Stimulated activated CD4-positive, alpha-beta T cell treated with anti-CD3 and anti-CD28 coated beads, Interleukin-15, amount 100 ng/mL, for 24 hours (primary cell): ENCODE results near the gene ERBB4.

Experiments
- DNase-seq: peaks from one replicate; pipeline ENCODE4 v3.0.0-alpha.2; 2020

The ERBB4 gene

GRCh38 chr2:212359425-212360067 is 179.1 kb downstream of the ERBB4 start:
- DNase-seq: no peak

- no peak for DNase-seq
These were observed 181.0 kb downstream of the ERBB4 start for GRCh38 chr2:212357606-212358005.

GRCh38 chr2:212354382-212354781 is 184.2 kb downstream of the ERBB4 start:
- DNase-seq: no peak

GRCh38 chr2:212348501-212348900 is 190.1 kb downstream of the ERBB4 start:
- no peak for DNase-seq

- DNase-seq: no peak
These were observed 191.7 kb downstream of the ERBB4 start for GRCh38 chr2:212346865-212347264.

GRCh38 chr2:212345966-212346365 is 192.6 kb downstream of the ERBB4 start:
- DNase-seq: no peak

GRCh38 chr2:212344131-212344530 is 194.5 kb downstream of the ERBB4 start:
- no peak for DNase-seq

- DNase-seq: no peak
These were observed 195.4 kb downstream of the ERBB4 start for GRCh38 chr2:212343167-212343566.

- DNase-seq: no peak
These were observed 200.9 kb downstream of the ERBB4 start for GRCh38 chr2:212337486-212338343.

- DNase-seq: no peak
These were observed 201.6 kb downstream of the ERBB4 start for GRCh38 chr2:212337036-212337435.

- no peak for DNase-seq
These were observed 208.3 kb downstream of the ERBB4 start for GRCh38 chr2:212330263-212330662.

- no peak for DNase-seq
These were observed 209.7 kb downstream of the ERBB4 start for GRCh38 chr2:212328712-212329496.

- DNase-seq: no peak
These were observed 210.5 kb downstream of the ERBB4 start for GRCh38 chr2:212328136-212328535.

- DNase-seq: no peak
These were observed 211.3 kb downstream of the ERBB4 start for GRCh38 chr2:212327171-212327809.

GRCh38 chr2:212318636-212319035 is 220.0 kb downstream of the ERBB4 start:
- DNase-seq: no peak

GRCh38 chr2:212314680-212315079 is 223.9 kb downstream of the ERBB4 start:
- no peak for DNase-seq

- no peak for DNase-seq
These were observed 226.7 kb downstream of the ERBB4 start for GRCh38 chr2:212311807-212312404.

- DNase-seq: no peak
These were observed 238.7 kb downstream of the ERBB4 start for GRCh38 chr2:212299943-212300342.

GRCh38 chr2:212299333-212299732 is 239.3 kb downstream of the ERBB4 start:
- DNase-seq: no peak

- no peak for DNase-seq
These were observed 243.0 kb downstream of the ERBB4 start for GRCh38 chr2:212295571-212295970.

GRCh38 chr2:212294816-212295215 is 243.8 kb downstream of the ERBB4 start:
- no peak for DNase-seq

- DNase-seq: no peak
These were observed 249.3 kb downstream of the ERBB4 start for GRCh38 chr2:212289301-212289700.

- DNase-seq: no peak
These were observed 250.3 kb downstream of the ERBB4 start for GRCh38 chr2:212288308-212288707.
